HepG2 (cell line): ENCODE data around the gene SMO. TPM values are rescaled to one million over a fixed set of nuclear protein-coding genes. Genes with fewer than 3 reads are reported as not detected.

Experiments
- ARNTL ChIP-seq: sonication (generic); formaldehyde crosslinking; IDR thresholded peaks from 2 replicates; pipeline ENCODE4 v1.4.0; 2020; ENCODE audit warnings: mild to moderate bottlenecking, missing genetic modification reagents
- BRCA1 ChIP-seq: sonication (generic); formaldehyde crosslinking; IDR thresholded peaks from 2 replicates; pipeline ENCODE4 v1.4.0; 2020; ENCODE audit warnings: missing genetic modification reagents
- CBX1 ChIP-seq: IDR thresholded peaks from one replicate; pipeline ENCODE4 v1.6.1; 2016; ENCODE audit warnings: antibody characterized with exemption, low read depth
- ETV6 ChIP-seq: sonication (generic); formaldehyde crosslinking; conservative IDR thresholded peaks from 2 replicates; pipeline ENCODE4 v1.4.0; 2020; ENCODE audit warnings: missing genetic modification reagents
- HCFC1 ChIP-seq: fragments of 150-350 bp; IDR thresholded peaks from 2 replicates; pipeline ENCODE4 v1.6.1; 2014; ENCODE audit warnings: low read depth, low read length
- KAT8 ChIP-seq: IDR thresholded peaks from 2 replicates; pipeline ENCODE4 v1.6.1; 2016; ENCODE audit warnings: missing genetic modification reagents, missing compliant biosample characterization
- KLF13 ChIP-seq: sonication (generic); formaldehyde crosslinking; IDR thresholded peaks from 2 replicates; pipeline ENCODE4 v1.4.0; 2020; ENCODE audit warnings: mild to moderate bottlenecking, missing genetic modification reagents
- MED13 ChIP-seq: sonication (generic); formaldehyde crosslinking; IDR thresholded peaks from 2 replicates; pipeline ENCODE4 v1.5.0; 2020; ENCODE audit warnings: missing genetic modification reagents
- PPARG ChIP-seq: conservative IDR thresholded peaks from 2 replicates; pipeline ENCODE4 v1.6.1; 2016; ENCODE audit warnings: missing biosample characterization, missing genetic modification reagents
- REL ChIP-seq: sonication (generic); formaldehyde crosslinking; conservative IDR thresholded peaks from 2 replicates; pipeline ENCODE4 v1.8.0; 2022; ENCODE audit warnings: mild to moderate bottlenecking, missing genetic modification reagents, moderate library complexity
- RFXANK ChIP-seq: IDR thresholded peaks from 2 replicates; pipeline ENCODE4 v1.6.1; 2016
- SIN3B ChIP-seq: fragments of 150-350 bp; IDR thresholded peaks from 2 replicates; pipeline ENCODE4 v1.6.1; 2014; ENCODE audit warnings: low read length
- SMARCE1 ChIP-seq: fragments of 450-650 bp; IDR thresholded peaks from 2 replicates; pipeline ENCODE4 v1.6.1; 2017; ENCODE audit warnings: borderline replicate concordance
- SP2 ChIP-seq: sonication (generic); formaldehyde crosslinking; IDR thresholded peaks from 2 replicates; pipeline ENCODE4 v1.5.1; 2020; ENCODE audit warnings: mild to moderate bottlenecking, missing genetic modification reagents
- ZFX ChIP-seq: sonication (generic); formaldehyde crosslinking; IDR thresholded peaks from 2 replicates; pipeline ENCODE4 v1.4.0; 2020; ENCODE audit warnings: mild to moderate bottlenecking, low read depth, missing genetic modification reagents, moderate library complexity
- ZKSCAN8 ChIP-seq: IDR thresholded peaks from 2 replicates; pipeline ENCODE4 v1.6.1; 2016; ENCODE audit warnings: borderline replicate concordance, missing genetic modification reagents, missing compliant biosample characterization
- ZMAT3 ChIP-seq: sonication (generic); formaldehyde crosslinking; conservative IDR thresholded peaks from 2 replicates; pipeline ENCODE4 v1.7.0; 2021; ENCODE audit warnings: missing genetic modification reagents
- ZNF207 ChIP-seq: fragments of 450-650 bp; IDR thresholded peaks from 2 replicates; pipeline ENCODE4 v1.6.1; 2016; ENCODE audit warnings: antibody characterized with exemption, borderline replicate concordance
- ZNF232 ChIP-seq: sonication (generic); formaldehyde crosslinking; IDR thresholded peaks from 2 replicates; pipeline ENCODE4 v1.4.0; 2020; ENCODE audit warnings: missing genetic modification reagents, borderline replicate concordance
- ZNF33B ChIP-seq: sonication (generic); formaldehyde crosslinking; IDR thresholded peaks from 2 replicates; pipeline ENCODE4 v1.5.1; 2020; ENCODE audit warnings: mild to moderate bottlenecking, missing genetic modification reagents
- ZNF570 ChIP-seq: sonication (generic); formaldehyde crosslinking; IDR thresholded peaks from 2 replicates; pipeline ENCODE4 v1.4.0; 2020; ENCODE audit warnings: mild to moderate bottlenecking, missing genetic modification reagents, borderline replicate concordance
- ZNF652 ChIP-seq: IDR thresholded peaks from 2 replicates; pipeline ENCODE4 v1.6.1; 2016; ENCODE audit warnings: low read depth, borderline replicate concordance
- ZNF781 ChIP-seq: sonication (generic); formaldehyde crosslinking; IDR thresholded peaks from 2 replicates; pipeline ENCODE4 v1.5.1; 2020; ENCODE audit warnings: borderline replicate concordance, mild to moderate bottlenecking, missing genetic modification reagents; ENCODE audit errors: not compliant biosample characterization
- polyA plus RNA-seq, 8 experiments: library from polyadenylated mRNA; depleted of rRNA in 3 of 8; stranded (reverse) in 7 of 8; unstranded in 1 of 8; fragments of >200 nt; fragmentation: Illumina TruSeq in 4 of 8; extraction: Trizol in 4 of 8; gene quantifications; 2 replicates each; pipeline versions ENCODE4 v1.2.1 to v1.2.3, GENCODE V29; 2011 to 2016; ENCODE audit warnings: low read depth in 4 of 8, missing spikeins in 1 of 8, mixed read lengths in 1 of 8; ENCODE audit not compliant: insufficient read depth in 1 of 8
- total RNA-seq, 5 experiments: library from RNA; depleted of rRNA; stranded (reverse); fragments of >200 nt; fragmentation: Illumina TruSeq; extraction: Trizol; gene quantifications; 2 replicates each; pipeline ENCODE4 v1.2.3, GENCODE V29; 2016; ENCODE audit warnings: low read depth in 1 of 5
- TF ChIP-seq, protein P1 (sequence below): sonication (generic); formaldehyde crosslinking; IDR thresholded peaks from 2 replicates; pipeline ENCODE4 v1.4.0; 2020; ENCODE audit warnings: missing genetic modification reagents
- TF ChIP-seq, protein P2 (sequence below): sonication (generic); formaldehyde crosslinking; IDR thresholded peaks from 2 replicates; pipeline ENCODE4 v1.8.1; 2022; ENCODE audit warnings: mild to moderate bottlenecking, missing genetic modification reagents
- TF ChIP-seq, protein P3 (sequence below): sonication (generic); formaldehyde crosslinking; IDR thresholded peaks from 2 replicates; pipeline ENCODE4 v1.4.0; 2020; ENCODE audit warnings: missing genetic modification reagents, mild to moderate bottlenecking, borderline replicate concordance
- TF ChIP-seq, protein P4 (sequence below): sonication (generic); formaldehyde crosslinking; IDR thresholded peaks from 2 replicates; pipeline ENCODE4 v1.4.0; 2020; ENCODE audit warnings: mild to moderate bottlenecking, low read depth, missing genetic modification reagents
- TF ChIP-seq, protein P5 (sequence below): sonication (generic); formaldehyde crosslinking; IDR thresholded peaks from 2 replicates; pipeline ENCODE4 v1.4.0; 2020; ENCODE audit warnings: missing genetic modification reagents

SMO gene
- total and polyA plus RNA-seq, 2 of the 13 experiments (the other 11 are each of a cell fraction or from before 2014, with no cell fraction given): 23.8 to 32.3 TPM

DNA sequence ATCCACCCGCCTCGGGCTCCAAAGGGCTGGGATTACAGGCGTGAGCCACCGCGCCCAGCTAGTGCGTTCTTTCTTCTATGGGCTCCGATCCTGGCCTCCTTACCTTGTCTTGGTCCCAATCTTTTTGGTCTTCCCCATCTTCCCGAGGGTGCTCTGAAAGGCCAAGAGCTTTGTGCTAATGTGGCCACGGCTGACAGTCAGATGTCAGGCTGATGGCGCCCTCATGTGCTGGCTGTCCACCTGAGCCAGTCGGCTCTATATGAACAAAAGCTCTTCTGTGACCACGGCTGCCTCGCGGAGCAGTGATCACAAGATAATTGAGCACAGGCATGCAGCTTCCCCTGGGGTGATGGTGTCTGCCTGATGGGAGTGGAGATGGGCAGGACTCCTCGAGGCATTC is 25.4 kb downstream of the SMO start (continued):
- TF ChIP-seq RFXANK (CRISPR knock-in tag) (no peak), KAT8 (CRISPR knock-in tag) (no peak), PPARG (CRISPR knock-in tag) (no peak), KLF13 (no peak), ZNF570 (CRISPR knock-in tag) (no peak), ZMAT3 (CRISPR knock-in tag) (no peak), ZKSCAN8 (CRISPR knock-in tag) (no peak), ZNF207 (no peak), BRCA1 (no peak), HCFC1 (no peak), ZNF232 (CRISPR knock-in tag) (no peak), CBX1 (no peak), ZFX (CRISPR knock-in tag) (no peak), ARNTL (no peak), ZNF33B (CRISPR knock-in tag) (0 out of 2 replicates have a peak, but pooled peaks have one; percentile 17), SIN3B (no peak), ZNF781 (CRISPR knock-in tag) (peak; percentile 19), MED13 (no peak), SMARCE1 (no peak), SP2 (CRISPR knock-in tag) (no peak), ZNF652 (CRISPR knock-in tag) (no peak), REL (no peak), ETV6 (CRISPR knock-in tag) (no peak)
- TF ChIP-seq, protein P1, sequence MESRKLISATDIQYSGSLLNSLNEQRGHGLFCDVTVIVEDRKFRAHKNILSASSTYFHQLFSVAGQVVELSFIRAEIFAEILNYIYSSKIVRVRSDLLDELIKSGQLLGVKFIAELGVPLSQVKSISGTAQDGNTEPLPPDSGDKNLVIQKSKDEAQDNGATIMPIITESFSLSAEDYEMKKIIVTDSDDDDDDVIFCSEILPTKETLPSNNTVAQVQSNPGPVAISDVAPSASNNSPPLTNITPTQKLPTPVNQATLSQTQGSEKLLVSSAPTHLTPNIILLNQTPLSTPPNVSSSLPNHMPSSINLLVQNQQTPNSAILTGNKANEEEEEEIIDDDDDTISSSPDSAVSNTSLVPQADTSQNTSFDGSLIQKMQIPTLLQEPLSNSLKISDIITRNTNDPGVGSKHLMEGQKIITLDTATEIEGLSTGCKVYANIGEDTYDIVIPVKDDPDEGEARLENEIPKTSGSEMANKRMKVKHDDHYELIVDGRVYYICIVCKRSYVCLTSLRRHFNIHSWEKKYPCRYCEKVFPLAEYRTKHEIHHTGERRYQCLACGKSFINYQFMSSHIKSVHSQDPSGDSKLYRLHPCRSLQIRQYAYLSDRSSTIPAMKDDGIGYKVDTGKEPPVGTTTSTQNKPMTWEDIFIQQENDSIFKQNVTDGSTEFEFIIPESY: peak; percentile 84
- TF ChIP-seq, protein P2, sequence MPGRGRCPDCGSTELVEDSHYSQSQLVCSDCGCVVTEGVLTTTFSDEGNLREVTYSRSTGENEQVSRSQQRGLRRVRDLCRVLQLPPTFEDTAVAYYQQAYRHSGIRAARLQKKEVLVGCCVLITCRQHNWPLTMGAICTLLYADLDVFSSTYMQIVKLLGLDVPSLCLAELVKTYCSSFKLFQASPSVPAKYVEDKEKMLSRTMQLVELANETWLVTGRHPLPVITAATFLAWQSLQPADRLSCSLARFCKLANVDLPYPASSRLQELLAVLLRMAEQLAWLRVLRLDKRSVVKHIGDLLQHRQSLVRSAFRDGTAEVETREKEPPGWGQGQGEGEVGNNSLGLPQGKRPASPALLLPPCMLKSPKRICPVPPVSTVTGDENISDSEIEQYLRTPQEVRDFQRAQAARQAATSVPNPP (CRISPR knock-in tag): no peak
- TF ChIP-seq, protein P3, sequence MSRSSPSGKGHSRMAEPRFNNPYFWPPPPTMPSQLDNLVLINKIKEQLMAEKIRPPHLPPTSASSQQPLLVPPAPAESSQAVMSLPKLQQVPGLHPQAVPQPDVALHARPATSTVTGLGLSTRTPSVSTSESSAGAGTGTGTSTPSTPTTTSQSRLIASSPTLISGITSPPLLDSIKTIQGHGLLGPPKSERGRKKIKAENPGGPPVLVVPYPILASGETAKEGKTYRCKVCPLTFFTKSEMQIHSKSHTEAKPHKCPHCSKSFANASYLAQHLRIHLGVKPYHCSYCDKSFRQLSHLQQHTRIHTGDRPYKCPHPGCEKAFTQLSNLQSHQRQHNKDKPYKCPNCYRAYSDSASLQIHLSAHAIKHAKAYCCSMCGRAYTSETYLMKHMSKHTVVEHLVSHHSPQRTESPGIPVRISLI: no peak
- TF ChIP-seq, protein P4, sequence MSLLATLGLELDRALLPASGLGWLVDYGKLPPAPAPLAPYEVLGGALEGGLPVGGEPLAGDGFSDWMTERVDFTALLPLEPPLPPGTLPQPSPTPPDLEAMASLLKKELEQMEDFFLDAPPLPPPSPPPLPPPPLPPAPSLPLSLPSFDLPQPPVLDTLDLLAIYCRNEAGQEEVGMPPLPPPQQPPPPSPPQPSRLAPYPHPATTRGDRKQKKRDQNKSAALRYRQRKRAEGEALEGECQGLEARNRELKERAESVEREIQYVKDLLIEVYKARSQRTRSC: no peak
- TF ChIP-seq, protein P5, sequence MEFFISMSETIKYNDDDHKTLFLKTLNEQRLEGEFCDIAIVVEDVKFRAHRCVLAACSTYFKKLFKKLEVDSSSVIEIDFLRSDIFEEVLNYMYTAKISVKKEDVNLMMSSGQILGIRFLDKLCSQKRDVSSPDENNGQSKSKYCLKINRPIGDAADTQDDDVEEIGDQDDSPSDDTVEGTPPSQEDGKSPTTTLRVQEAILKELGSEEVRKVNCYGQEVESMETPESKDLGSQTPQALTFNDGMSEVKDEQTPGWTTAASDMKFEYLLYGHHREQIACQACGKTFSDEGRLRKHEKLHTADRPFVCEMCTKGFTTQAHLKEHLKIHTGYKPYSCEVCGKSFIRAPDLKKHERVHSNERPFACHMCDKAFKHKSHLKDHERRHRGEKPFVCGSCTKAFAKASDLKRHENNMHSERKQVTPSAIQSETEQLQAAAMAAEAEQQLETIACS (CRISPR knock-in tag): no peak
